HG03139 (cell line): Measurements from ENCODE around the gene CYB5D1.

ENCODE experiments used
- ATAC-seq: cut with Tn5 transposase; IDR thresholded peaks from one replicate; pipeline ENCODE4 v1.9.1; 2021; ENCODE audit not compliant: unreplicated experiment

CYB5D1 gene

GRCh38 chr17:7833795-7834541, 23.8 kb upstream of the CYB5D1 start, which contains the start of gene KDM6B:
TSS of gene KDM6B (plus strand) at chr17:7834217. CDS start at chr17:7845555, 11,338 bp downstream.
- no peak for ATAC-seq

- ATAC-seq: no peak
Observed at GRCh38 chr17:7834542-7834956, 23.3 kb upstream of the CYB5D1 start.

GRCh38 chr17:7834957-7835813, 22.6 kb upstream of the CYB5D1 start:
- peak; percentile 42 for ATAC-seq

- ATAC-seq: peak; percentile 30
Observed at GRCh38 chr17:7835814-7836595, 21.8 kb upstream of the CYB5D1 start.

- no peak for ATAC-seq
Observed at GRCh38 chr17:7836596-7837407, 21.0 kb upstream of the CYB5D1 start.

GRCh38 chr17:7837408-7838088, 20.3 kb upstream of the CYB5D1 start:
- no peak for ATAC-seq

- no peak for ATAC-seq
Observed at GRCh38 chr17:7838090-7839075, 19.4 kb upstream of the CYB5D1 start.

- ATAC-seq: no peak
Observed at GRCh38 chr17:7839190-7839875, 18.5 kb upstream of the CYB5D1 start.

GRCh38 chr17:7839876-7840261, 17.9 kb upstream of the CYB5D1 start:
- no peak for ATAC-seq

GRCh38 chr17:7840441-7840840, 17.4 kb upstream of the CYB5D1 start:
- no peak for ATAC-seq

GRCh38 chr17:7840875-7841274, 16.9 kb upstream of the CYB5D1 start:
- no peak for ATAC-seq

- no peak for ATAC-seq
Observed at GRCh38 chr17:7841396-7841914, 16.3 kb upstream of the CYB5D1 start.

- no peak for ATAC-seq
Observed at GRCh38 chr17:7841915-7842379, 15.9 kb upstream of the CYB5D1 start.

GRCh38 chr17:7842380-7843256, 15.2 kb upstream of the CYB5D1 start:
- ATAC-seq: no peak

- no peak for ATAC-seq
Observed at GRCh38 chr17:7843257-7843535, 14.6 kb upstream of the CYB5D1 start.

GRCh38 chr17:7843536-7844291, 14.1 kb upstream of the CYB5D1 start:
- ATAC-seq: no peak
